Measurements from ENCODE around the gene BMPR1A.

Gene BMPR1A

GRCh38 chr10:86846088-86846487 is 89.7 kb downstream of the BMPR1A start:
- TF ChIP-seq ISL1 (CRISPR knock-in tag; IDR thresholded peaks at IDR 0.05) (no peak), ZFP30 (CRISPR knock-in tag; IDR thresholded peaks at IDR 0.05) (no peak), ZFP3 (CRISPR knock-in tag; IDR thresholded peaks at IDR 0.05) (no peak)
- ATAC-seq = no peak

DNA sequence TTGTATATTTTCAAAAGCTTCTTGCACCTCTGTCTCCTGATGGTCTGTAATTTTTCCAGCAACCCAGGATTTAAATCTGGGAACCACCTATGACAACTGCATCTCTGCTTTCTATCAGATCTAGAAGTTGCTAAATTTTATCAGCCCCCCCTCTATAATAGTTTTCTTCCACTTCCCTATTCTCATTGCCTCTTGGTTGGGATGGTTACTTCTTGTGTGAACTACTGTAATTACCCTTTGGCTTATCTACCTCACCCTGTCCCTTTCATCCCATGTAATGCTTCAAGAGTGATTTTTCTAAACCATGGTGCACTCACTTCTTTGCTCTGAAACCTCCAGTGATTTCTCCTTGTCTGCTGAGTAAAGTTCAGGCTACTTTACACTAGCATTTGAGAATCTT is 92.3 kb downstream of the BMPR1A start:
- no peak for ATAC-seq
- no peak for TF ChIP-seq RARB (CRISPR knock-in tag; IDR thresholded peaks at IDR 0.05)
- no peak for TF ChIP-seq ZNF70 (CRISPR knock-in tag; IDR thresholded peaks at IDR 0.05)
- TF ChIP-seq ZC3H10 (CRISPR knock-in tag; IDR thresholded peaks at IDR 0.05) = no peak
- TF ChIP-seq, protein P1, sequence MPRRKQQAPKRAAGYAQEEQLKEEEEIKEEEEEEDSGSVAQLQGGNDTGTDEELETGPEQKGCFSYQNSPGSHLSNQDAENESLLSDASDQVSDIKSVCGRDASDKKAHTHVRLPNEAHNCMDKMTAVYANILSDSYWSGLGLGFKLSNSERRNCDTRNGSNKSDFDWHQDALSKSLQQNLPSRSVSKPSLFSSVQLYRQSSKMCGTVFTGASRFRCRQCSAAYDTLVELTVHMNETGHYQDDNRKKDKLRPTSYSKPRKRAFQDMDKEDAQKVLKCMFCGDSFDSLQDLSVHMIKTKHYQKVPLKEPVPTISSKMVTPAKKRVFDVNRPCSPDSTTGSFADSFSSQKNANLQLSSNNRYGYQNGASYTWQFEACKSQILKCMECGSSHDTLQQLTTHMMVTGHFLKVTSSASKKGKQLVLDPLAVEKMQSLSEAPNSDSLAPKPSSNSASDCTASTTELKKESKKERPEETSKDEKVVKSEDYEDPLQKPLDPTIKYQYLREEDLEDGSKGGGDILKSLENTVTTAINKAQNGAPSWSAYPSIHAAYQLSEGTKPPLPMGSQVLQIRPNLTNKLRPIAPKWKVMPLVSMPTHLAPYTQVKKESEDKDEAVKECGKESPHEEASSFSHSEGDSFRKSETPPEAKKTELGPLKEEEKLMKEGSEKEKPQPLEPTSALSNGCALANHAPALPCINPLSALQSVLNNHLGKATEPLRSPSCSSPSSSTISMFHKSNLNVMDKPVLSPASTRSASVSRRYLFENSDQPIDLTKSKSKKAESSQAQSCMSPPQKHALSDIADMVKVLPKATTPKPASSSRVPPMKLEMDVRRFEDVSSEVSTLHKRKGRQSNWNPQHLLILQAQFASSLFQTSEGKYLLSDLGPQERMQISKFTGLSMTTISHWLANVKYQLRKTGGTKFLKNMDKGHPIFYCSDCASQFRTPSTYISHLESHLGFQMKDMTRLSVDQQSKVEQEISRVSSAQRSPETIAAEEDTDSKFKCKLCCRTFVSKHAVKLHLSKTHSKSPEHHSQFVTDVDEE (CRISPR knock-in tag; IDR thresholded peaks at IDR 0.05) = no peak
- TF ChIP-seq ZNF8 (CRISPR knock-in tag; IDR thresholded peaks at IDR 0.05) = no peak
- TF ChIP-seq ZFP30 (CRISPR knock-in tag; IDR thresholded peaks at IDR 0.05) = no peak
- TF ChIP-seq, protein P2, sequence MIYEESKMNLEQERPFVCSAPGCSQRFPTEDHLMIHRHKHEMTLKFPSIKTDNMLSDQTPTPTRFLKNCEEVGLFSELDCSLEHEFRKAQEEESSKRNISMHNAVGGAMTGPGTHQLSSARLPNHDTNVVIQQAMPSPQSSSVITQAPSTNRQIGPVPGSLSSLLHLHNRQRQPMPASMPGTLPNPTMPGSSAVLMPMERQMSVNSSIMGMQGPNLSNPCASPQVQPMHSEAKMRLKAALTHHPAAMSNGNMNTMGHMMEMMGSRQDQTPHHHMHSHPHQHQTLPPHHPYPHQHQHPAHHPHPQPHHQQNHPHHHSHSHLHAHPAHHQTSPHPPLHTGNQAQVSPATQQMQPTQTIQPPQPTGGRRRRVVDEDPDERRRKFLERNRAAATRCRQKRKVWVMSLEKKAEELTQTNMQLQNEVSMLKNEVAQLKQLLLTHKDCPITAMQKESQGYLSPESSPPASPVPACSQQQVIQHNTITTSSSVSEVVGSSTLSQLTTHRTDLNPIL (CRISPR knock-in tag; IDR thresholded peaks at IDR 0.05; ENCODE audit: low read depth) = no peak
- no peak for TF ChIP-seq PATZ1 (CRISPR knock-in tag; IDR thresholded peaks at IDR 0.05; ENCODE audit: borderline replicate concordance)
- TF ChIP-seq BACH2 (CRISPR knock-in tag; IDR thresholded peaks at IDR 0.05; ENCODE audit: borderline replicate concordance) = no peak
- TF ChIP-seq, protein P3, sequence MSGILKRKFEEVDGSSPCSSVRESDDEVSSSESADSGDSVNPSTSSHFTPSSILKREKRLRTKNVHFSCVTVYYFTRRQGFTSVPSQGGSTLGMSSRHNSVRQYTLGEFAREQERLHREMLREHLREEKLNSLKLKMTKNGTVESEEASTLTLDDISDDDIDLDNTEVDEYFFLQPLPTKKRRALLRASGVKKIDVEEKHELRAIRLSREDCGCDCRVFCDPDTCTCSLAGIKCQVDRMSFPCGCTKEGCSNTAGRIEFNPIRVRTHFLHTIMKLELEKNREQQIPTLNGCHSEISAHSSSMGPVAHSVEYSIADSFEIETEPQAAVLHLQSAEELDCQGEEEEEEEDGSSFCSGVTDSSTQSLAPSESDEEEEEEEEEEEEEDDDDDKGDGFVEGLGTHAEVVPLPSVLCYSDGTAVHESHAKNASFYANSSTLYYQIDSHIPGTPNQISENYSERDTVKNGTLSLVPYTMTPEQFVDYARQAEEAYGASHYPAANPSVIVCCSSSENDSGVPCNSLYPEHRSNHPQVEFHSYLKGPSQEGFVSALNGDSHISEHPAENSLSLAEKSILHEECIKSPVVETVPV (CRISPR knock-in tag; IDR thresholded peaks at IDR 0.05) = no peak
- TF ChIP-seq, protein P4, sequence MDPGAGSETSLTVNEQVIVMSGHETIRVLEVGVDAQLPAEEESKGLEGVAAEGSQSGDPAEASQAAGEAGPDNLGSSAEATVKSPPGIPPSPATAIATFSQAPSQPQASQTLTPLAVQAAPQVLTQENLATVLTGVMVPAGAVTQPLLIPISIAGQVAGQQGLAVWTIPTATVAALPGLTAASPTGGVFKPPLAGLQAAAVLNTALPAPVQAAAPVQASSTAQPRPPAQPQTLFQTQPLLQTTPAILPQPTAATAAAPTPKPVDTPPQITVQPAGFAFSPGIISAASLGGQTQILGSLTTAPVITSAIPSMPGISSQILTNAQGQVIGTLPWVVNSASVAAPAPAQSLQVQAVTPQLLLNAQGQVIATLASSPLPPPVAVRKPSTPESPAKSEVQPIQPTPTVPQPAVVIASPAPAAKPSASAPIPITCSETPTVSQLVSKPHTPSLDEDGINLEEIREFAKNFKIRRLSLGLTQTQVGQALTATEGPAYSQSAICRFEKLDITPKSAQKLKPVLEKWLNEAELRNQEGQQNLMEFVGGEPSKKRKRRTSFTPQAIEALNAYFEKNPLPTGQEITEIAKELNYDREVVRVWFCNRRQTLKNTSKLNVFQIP (CRISPR knock-in tag; IDR thresholded peaks at IDR 0.05; ENCODE audit: borderline replicate concordance, low read depth) = no peak
- TF ChIP-seq SNAI2 (CRISPR knock-in tag; IDR thresholded peaks at IDR 0.05) = no peak
- TF ChIP-seq CSDC2 (CRISPR knock-in tag; IDR thresholded peaks at IDR 0.05) = no peak
- TF ChIP-seq PPARA (CRISPR knock-in tag; IDR thresholded peaks at IDR 0.05; ENCODE audit: borderline replicate concordance) = no peak
- TF ChIP-seq GLIS3 (CRISPR knock-in tag; IDR thresholded peaks at IDR 0.05) = no peak
- no peak for TF ChIP-seq TCF4 (CRISPR knock-in tag; IDR thresholded peaks at IDR 0.05; ENCODE audit: borderline replicate concordance)
- no peak for TF ChIP-seq ISL1 (CRISPR knock-in tag; IDR thresholded peaks at IDR 0.05)

GRCh38 chr10:86849181-86849894 is 92.9 kb downstream of the BMPR1A start:
- no peak for ATAC-seq
- TF ChIP-seq RARB (CRISPR knock-in tag; IDR thresholded peaks at IDR 0.05) (no peak), GLIS3 (CRISPR knock-in tag; IDR thresholded peaks at IDR 0.05) (no peak), TOX (CRISPR knock-in tag; IDR thresholded peaks at IDR 0.05; ENCODE audit: borderline replicate concordance) (no peak), PPARA (CRISPR knock-in tag; IDR thresholded peaks at IDR 0.05; ENCODE audit: borderline replicate concordance) (no peak), PATZ1 (CRISPR knock-in tag; IDR thresholded peaks at IDR 0.05; ENCODE audit: borderline replicate concordance) (no peak), ZNF70 (CRISPR knock-in tag; IDR thresholded peaks at IDR 0.05) (no peak), ZC3H10 (CRISPR knock-in tag; IDR thresholded peaks at IDR 0.05) (no peak), ISL1 (CRISPR knock-in tag; IDR thresholded peaks at IDR 0.05) (no peak), TCF4 (CRISPR knock-in tag; IDR thresholded peaks at IDR 0.05; ENCODE audit: borderline replicate concordance) (no peak), CSDC2 (CRISPR knock-in tag; IDR thresholded peaks at IDR 0.05) (no peak), BACH2 (CRISPR knock-in tag; IDR thresholded peaks at IDR 0.05; ENCODE audit: borderline replicate concordance) (no peak), ARNTL (CRISPR knock-in tag; IDR thresholded peaks at IDR 0.05; ENCODE audit: borderline replicate concordance, low read depth) (no peak)
- TF ChIP-seq, protein P4 (CRISPR knock-in tag; IDR thresholded peaks at IDR 0.05; ENCODE audit: borderline replicate concordance, low read depth) = no peak
- TF ChIP-seq, protein P2 (CRISPR knock-in tag; IDR thresholded peaks at IDR 0.05; ENCODE audit: low read depth) = no peak

All from SK-N-SH treated with all-trans-retinoic acid at 6 μM for 48 hours (cell line).